Tongue (tissue), 2 donors: ENCODE measurements around the gene MRPS5. TPM values are rescaled to one million over a fixed set of nuclear protein-coding genes. Genes with fewer than 3 reads are reported as not detected.

Experiments used
- DNase-seq: peaks from one replicate; pipeline ENCODE4 v3.0.0-alpha.2; 2015
- total RNA-seq: library from RNA; depleted of rRNA; stranded (reverse); fragments of >200 nt; gene quantifications from one replicate; pipeline ENCODE4 v1.2.3, GENCODE V29; 2014

MRPS5 gene
- total RNA-seq, 1 donor from 2014 or later: 55.6 TPM

DNA sequence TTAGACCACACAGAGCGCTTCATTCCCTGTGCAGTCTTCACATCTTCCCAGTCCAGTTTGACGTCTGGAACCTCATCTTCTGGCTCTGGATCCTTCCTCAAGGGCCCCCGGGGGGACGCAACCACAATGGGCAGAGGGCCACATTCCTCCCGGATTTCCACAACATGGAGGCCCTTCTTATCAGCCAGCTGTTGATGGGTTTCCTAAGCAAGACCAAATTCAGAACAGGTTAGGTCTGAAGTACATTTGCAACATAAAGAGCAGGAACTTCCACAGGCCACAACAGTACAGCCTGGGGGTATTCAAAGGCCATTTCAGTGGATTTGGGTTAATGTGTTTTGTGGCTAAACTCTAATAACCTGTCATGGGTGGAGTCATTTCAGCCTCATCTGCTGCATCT lies 34.2 kb downstream of the MRPS5 start:
- DNase-seq: no peak

DNA sequence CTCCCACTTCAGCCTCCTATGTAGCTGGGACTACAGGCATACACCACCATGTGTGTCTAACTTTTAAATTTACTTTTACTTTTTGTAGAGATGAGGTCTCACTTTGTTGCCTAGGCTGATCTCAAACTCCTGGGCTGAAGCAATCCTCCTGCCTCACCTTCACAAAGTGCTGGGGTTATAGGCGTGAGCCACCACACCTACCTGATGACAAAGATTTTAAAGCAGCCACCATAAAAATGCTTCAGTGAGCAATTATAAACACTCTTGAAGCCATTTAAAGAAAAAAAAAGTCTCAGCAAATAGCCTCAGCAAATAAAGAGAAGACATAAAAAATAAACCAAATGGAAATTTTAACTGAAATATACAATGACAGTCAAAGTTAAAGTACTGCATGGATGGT lies 35.6 kb downstream of the MRPS5 start:
- DNase-seq: no peak

DNA sequence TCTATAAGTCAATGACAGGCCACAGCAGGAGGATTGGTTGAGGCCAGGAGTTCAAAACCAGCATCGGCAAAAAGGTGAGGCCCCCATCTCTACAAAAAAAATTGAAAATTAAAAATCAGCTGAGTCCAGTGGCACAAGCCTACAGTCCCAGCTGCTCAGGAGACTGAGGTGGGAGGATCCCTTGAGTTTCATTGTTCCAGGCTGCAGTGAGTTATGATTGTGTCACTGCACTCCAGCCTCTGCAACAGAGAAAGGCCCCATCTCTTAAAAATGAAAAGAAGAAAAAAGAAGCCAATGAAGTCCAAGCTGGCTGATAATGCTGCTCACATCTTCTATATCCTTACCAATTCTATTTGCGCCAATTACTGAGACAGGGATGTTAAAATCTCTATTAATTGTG lies 39.1 kb downstream of the MRPS5 start:
- no peak for DNase-seq

DNA sequence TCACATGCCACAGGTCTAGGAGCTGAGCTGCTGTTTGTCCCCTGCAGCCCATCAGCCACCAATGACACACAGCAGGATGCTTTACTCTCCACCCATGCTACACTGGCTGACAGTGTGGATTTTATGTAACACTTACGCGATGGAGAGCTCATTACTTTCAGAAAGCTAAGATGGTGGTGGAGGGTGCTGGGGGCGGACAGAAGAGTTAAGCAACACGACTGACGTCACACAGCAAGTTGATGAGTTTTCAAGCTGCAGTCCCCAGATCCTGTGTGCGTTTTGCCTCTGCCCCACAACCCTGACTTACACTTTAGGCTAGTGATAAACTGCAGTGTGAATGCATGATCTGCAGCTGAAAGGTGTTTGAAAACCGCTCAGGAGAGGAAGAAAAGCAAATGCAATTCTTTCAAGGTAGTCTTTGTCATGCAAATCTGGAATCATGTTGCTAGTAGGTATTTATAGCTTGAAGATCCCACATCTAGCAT lies 42.4 kb downstream of the MRPS5 start:
- no peak for DNase-seq

DNA sequence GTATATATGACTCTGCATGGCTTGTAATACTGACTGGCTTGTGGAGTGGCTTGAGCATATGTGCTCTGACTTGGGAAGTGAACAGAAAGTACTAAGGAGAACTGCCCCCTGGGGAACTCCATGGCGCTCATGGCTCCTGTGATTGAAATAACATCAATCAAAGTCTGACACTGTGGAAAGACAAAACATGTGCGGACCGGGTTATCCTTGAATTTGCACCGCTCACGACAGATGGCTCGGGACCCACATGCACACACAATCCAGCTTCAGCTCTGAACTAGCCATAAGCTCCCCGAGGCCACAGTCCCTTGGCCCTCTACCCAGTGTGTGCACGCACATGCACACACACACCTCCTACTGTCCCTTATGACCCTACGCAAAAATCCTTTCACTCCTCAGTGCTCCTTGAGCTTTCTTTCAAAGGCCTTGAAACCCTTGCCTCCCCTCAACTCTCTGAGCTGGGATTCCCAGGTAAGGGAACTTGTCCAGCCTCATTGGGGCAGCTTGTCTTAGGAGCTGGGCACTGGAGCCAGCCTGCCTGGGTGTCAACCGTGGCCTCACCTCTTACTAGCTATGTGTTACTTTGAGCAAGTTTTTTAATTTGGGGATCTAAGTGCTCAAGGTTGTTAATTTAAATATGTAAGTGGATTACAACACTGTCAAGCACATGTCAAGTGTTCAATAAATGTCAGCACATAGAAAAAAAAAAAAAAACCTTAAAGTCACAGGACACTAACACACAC lies 43.6 kb downstream of the MRPS5 start:
- no peak for DNase-seq

DNA sequence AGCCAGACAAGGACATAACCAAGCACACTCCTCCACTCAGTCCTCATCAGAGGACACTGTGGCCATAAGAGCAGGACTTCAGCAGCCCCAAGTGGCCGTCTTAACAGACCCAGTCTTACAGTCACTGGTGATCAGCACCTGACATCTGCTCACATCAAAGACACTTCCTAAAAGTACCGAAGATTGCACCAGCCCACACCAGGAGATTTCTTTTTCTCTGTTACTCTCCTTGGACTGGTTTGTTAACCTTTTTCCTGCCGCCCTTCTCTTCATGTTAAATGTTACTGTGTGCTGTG lies 44.1 kb downstream of the MRPS5 start:
- DNase-seq: no peak

DNA sequence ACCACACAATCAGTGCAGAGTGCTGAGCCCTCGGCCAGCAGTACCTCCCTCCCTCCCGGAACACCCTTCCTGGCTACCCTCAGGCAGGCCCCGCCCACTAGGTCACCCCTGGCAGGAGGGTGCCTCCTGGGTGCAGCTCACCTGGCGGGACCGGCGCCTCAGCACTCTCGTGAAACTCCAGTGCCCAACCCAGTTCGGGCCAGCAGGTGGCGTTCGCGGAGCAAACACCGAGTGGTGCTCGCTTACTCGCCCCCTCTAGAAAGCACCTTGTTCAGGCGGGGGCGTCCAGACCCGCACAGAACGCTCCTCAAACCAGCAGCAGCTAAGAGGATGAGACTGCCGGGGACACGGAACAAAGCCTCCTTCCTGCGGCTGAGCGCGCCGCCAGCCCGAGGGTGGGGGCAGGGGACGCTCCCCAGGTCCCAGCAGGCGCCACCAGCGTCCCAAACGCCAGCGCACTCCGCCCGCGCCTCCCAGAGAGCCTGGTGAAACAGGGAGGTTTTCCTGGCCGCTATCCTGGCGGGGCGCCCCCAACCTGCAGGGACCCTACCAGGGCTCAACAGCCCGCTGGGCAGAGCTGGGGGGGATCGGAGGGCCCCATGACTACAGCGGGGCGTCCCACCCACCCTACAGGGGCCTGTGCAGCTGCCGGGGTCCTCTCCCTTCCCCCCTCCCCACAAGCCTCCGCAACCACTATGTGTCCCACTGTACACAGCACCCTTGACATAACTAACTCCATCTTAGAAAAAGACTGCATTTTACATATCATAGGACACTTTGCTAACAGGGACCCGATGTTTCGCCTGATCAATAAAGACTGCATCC lies 44.7 kb downstream of the MRPS5 start:
- DNase-seq: peak; percentile 80

DNA sequence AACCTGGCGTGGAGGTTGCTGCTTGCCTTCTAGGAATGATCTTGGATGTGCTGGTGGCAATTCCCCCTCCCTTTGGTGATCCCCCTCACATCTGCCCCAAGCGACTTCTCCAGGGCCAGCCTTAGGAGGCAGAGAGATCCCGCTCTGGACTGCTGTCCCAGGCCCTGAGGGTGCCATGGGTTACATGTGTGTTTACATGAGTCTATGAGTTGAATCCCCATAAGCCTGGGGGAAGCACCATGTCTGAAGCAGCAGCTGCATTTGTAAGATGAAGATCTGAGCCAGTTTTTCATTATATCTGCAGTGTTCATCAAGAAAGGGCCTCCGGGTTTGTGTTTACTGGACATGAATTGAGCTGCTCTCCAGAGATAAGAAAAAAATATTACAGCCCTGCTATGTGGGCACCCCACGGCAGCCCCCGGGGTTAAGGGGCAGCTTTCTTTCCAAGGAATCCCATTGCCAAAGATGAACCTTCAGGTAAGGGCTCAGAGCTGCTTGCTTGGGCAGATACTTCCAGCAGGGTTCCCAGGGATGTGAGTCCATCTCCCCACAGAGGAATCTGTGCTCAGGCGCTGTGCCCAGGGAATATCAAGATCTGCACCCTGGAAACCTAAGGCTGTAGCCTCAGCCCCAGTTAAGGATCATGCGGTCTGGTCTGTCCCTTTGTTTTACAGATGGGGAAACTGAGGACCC lies 46.0 kb downstream of the MRPS5 start:
- DNase-seq: peak; percentile 41

DNA sequence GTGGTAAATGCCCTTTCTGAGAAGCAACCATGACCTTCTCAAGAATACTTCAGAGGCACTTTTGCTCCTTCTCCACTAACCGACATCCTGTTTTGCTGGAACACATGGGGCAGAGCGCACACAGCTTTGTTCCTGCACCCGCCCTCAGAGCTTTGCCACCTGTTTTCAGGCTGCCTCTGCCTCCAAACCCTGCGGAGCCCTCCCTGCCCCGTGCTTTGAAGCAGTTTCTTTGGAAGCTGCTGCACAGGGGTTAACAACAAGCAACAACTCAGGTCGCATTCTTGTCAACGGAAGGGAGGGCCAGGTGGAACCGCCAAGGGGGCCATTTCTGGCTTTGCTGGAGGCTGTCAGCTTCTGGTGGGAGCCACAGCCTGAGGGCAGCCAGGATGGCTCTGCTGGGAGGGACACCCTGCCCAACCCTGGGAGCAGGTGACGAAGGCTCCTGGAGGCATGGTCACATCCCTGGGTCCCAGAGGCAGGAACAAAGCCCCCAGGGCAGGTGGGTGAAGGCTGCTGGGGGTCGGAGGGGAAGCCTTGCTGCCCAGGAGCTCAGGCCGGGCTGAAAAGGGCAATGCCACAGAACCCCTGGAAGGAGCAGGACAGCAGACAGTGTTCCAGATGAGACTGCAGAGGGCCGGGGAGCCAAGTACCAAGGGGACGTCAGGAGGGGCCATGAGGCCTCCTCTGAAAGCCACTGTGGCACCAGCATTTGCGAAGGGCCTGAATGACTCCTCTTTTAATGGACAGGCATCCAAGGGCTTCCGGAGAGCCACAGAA lies 46.8 kb downstream of the MRPS5 start:
- DNase-seq: peak; percentile 40

DNA sequence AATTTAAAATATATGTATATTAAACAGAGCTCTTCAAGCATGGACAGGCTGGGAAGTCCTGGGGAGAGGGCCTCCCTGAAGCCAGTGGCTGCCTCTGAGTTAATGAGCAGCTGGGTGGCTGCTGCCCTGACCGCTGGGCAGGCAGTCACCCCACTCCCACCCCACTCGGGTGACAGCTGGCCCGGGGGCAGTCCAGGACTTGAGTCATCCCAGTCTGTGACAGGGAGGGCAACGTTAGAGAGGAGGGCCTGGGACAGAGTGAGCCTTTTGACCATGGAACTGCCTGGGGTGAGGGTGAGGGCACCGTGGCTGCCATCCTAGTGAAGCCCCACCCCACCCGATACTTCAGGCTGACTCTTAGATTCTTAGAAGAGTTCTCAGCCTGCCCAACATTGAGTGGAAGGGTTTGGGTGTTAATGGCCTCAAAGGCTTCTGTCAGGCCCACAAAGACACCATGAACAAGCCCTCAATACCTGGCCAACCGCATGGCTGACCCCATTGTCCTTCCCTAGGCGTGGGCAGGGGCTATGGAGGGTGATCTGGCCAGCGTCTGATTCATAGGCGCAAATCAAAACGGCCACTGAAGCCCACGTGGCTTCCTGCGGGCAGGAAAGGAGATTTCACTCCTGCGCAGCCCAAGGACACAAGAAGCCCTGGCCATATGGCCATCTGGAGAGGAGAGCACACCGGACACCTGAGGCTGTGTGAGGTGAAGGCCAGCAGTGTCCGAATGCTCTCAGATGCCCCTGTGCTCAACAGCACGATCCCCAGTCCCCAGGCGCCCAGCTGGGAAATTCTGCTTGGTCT lies 47.5 kb downstream of the MRPS5 start:
- DNase-seq: peak; percentile 23

DNA sequence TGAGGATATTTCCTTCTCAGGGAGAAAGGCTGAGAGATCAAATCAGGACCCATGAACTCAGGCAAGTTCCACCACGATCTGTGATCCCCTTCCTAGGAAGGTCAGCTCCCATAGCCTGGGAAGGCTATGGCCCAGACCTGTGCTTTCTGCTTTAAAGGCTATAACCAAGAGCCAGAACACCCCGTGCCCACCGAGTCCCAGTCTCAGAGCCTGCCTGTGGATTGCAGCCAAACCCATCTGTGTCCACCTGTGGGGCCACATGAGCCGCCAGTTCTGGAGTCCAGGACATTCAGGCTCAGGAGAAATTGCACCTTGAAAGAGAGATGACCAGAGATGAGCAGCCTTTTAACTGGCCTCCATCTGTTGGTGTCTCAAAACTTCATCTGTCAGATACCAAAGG lies 49.2 kb downstream of the MRPS5 start:
- no peak for DNase-seq

DNA sequence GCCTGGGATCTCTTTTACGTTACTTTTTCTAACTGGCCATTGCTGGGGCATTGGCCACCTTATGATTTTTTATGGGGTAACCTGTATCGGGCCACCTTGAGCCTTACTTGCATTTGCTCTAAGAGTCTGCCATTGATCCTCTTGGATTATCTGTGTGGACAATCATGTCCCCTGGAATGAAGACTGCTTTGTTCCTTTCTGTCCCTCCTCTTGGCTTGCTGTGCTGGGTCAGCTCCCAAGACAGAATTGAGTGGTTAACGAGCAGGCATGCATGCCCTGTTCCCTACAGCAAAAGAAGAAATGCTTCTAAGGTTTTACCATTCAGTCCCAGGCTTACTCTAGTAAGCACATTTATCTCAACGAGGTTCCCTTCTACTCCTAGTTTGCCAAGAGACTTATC lies 49.8 kb downstream of the MRPS5 start:
- no peak for DNase-seq

DNA sequence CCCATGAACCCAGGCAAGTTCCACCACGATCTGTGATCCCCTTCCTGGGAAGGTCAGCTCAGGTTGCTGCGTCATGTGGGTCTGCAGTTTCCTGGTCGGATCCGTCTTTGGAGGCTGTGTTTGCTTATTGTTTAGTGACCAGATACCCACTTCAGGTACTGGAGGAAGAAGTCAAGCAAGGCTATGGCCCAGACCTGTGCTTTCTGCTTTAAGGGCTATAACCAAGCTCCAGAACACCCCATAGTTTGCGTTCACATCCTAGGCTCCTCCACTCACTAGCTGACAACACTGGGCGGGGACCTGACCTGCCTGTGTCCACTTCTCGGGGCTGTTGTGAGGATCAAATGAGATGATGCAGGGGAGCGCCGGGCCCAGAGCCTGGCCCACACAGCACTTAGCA lies 52.1 kb downstream of the MRPS5 start:
- no peak for DNase-seq

DNA sequence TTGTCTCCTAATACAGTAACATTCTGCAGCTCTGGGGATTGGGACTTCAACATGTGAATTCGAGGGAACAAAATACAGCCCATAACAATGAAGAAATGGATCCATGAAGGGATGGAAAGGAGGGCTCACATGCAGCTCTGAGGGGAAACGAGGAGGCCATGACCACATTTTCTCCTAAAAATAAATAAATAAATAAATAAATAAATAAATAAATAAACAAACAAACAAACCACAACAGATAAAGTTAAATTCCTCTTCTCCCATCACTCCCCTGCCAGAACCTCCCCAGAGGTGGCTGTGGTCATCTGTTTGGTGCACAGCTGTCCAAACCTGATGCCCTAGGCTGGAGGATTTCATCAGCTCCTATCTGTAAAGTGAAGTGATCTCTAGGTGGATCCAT lies 53.4 kb downstream of the MRPS5 start:
- no peak for DNase-seq

DNA sequence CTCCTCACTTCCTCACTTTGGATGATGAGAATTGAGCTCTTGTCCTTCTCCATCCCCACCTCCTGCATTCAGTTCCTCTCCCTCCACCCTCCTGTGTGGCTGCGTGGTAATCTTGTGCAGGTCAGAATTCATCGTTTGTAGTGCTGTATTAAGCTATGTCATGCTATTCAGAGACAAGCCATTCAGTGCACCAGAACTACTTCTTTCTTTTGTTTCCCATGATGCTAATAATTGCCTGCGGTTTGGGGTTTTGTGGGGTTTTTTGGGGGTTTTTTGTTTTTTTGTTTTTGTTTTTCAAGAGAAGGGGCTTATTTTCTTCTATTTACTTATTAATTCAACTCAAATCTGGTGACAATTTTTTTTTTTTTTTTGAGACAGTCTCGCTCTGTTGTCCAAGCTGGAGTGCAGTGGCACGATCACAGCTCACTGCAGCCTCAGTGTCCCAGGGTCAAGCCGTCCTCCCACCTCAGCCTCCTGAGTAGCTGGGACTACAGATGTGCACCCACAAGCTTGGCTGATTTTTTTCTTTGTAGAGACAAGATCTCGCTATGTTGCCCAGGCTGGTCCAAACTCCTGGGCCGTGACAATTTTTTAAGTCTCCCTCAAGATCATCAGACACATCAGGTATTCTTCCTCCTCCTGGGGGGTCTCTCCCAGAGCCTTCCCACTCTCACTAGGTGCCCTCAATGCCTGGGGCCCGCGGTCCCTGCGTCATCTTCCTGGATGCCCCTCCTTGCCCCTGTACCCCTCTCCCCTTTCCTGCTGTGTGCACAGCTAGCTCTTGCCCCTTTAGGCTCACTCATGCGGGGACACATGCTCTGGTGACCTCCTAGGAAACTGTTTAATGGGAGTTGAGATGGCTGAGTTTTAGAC lies 58.3 kb downstream of the MRPS5 start:
- DNase-seq: no peak

DNA sequence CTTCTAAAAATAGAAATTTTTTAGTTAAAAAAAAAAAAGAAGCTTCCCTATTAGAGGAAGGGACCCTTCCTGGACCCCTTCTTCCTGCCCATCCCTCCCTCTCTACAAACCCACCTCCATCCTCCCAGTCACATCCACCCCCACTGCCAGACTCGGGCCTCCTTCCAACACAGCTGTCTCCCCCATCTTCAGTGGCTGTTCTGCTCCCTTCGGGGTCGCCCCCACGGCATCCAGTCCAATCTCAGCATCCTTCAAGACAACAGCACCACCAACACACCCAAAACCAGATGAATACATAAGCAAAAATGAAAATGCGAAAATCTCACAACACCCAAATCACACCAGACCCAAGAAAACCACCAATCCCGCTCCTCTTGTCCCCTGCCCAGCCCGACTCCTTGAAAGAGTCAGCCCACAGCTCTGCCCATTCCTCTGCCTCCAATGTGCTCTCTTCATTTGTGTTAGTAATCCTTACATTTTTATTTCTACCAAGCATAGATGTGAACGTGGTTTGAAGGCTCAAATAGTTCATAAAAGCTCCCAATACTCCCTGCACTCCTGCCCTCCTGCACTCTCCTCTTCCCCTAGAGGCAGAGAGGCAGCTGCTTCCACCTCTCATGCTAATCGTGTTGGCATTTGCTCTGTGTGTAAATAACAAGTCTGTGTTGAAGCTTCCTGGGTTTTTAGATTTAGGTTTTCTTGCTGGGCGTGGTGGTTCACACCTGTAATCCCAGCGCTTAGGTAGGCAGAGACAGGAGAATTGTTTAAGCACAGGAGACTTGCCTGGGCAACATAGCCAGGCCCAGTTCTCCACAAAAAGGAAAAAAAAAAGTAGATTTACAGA lies 59.1 kb downstream of the MRPS5 start:
- DNase-seq: peak; percentile 65

DNA sequence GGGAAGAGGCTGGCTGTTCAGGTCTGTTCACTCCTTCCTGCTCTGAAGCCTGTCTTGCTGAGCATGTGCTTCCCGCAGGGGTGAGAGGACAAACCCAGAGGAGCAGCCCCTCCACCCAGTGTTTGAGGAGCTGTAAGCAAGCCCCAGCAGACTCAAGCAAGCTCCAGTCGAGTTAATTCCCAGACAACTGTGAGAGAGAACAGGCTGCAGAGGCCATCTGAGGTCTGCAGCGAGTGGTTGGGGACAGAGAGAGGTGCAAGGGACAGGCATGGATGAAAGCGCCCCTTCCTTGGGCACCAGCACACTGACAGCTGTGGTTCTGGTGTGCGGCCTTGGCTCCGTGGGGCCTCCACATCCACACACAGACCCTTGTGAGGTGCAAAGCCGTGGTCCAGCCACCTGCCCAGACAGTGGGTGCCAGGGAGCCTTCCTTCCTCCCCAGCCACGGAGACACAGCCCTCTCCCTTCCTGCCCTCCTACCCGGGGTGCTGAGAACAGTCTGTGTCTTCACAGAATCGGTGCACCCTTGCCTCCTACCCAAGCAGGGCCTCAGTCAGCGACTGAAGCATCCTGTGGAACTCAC lies 59.9 kb downstream of the MRPS5 start:
- no peak for DNase-seq

DNA sequence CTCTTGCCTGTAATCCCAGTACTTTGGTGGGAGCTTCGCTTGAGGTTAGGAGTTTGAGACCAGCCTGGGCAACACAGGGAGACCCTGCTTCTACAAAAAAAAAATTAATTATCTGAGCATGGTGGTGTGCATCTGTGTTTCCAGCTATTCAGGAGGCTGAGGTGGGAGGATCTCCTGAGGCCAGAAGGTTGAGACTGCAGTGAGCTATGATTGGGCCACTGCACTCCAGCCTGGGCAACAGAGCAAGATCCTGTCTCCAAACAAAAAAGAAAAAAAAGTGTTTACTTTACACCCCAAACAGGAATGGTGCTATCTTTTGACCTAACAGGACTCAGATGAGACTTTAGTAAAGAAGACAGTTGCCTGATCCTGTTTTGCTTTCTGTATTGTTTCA lies 60.5 kb downstream of the MRPS5 start:
- no peak for DNase-seq

DNA sequence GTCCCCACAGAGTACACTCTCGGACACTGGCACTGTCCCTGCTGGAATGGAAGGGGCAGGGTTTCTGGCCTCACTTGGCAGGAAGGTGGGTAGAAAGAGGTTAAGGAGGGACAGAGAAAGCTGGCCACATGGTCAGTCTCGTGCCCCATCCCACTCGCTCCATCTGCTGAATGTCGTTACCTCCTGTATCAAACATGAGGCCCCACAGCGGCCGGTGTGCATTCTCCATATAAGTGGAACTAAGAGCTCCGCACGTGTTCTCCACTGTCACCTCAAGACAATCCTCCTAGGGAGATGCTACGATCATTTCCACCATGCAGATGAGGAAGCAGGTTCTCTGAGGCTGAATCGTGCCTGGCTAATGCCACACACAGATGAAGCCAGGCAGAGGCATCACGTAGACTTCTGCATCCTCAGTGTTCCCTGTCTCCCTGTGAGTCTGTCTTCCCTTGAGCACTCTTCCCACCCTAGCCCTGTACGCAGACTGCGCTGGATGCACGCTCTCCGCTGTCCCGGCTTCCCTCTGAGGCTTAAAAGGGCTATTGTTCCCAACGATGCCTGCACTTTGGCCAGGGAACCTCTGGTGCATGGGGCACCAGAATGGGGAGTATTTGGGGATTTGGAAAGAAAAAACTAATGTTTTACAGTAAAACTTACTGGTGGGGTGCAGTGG lies 61.0 kb downstream of the MRPS5 start:
- no peak for DNase-seq
